Neural cell (in vitro differentiated cells): ENCODE data around the gene ASXL1.

Experiments
- EZH2 ChIP-seq: fragments of 200-600, 300-800 bp; shearing (Covaris generic), sonication (generic); IDR thresholded peaks from 2 replicates; pipeline ENCODE4 v1.6.1; 2014; ENCODE audit warnings: antibody characterized with exemption, low read length, borderline replicate concordance, mild to moderate bottlenecking; ENCODE audit not compliant: insufficient read depth, poor library complexity, severe bottlenecking
- TF ChIP-seq, protein P1 (sequence below): fragments of 450-650 bp; IDR thresholded peaks from 2 replicates; pipeline ENCODE4 v1.5.1; 2014; ENCODE audit warnings: antibody characterized with exemption, mild to moderate bottlenecking, moderate library complexity; ENCODE audit not compliant: poor library complexity, severe bottlenecking

GRCh38 chr20:32478576-32478975 is 120.4 kb downstream of the ASXL1 start:
- TF ChIP-seq, protein P1, sequence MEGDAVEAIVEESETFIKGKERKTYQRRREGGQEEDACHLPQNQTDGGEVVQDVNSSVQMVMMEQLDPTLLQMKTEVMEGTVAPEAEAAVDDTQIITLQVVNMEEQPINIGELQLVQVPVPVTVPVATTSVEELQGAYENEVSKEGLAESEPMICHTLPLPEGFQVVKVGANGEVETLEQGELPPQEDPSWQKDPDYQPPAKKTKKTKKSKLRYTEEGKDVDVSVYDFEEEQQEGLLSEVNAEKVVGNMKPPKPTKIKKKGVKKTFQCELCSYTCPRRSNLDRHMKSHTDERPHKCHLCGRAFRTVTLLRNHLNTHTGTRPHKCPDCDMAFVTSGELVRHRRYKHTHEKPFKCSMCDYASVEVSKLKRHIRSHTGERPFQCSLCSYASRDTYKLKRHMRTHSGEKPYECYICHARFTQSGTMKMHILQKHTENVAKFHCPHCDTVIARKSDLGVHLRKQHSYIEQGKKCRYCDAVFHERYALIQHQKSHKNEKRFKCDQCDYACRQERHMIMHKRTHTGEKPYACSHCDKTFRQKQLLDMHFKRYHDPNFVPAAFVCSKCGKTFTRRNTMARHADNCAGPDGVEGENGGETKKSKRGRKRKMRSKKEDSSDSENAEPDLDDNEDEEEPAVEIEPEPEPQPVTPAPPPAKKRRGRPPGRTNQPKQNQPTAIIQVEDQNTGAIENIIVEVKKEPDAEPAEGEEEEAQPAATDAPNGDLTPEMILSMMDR = no peak
- TF ChIP-seq EZH2 = no peak
